VCaP (cell line): ENCODE data around the gene MACF1.
"Not testable (repeated sequence)": the region's sequence is repeated elsewhere in the genome, so short reads cannot be mapped to it uniquely, and the experiment has no call there.

Source experiments
- H3K27ac ChIP-seq: fragments of 450-650 bp; 2 replicates; pipeline ENCODE4 v1.5.1; 2017
- TF ChIP-seq, protein P1 (sequence below): fragments of 450-650 bp; conservative IDR thresholded peaks from 2 replicates; pipeline ENCODE4 v1.5.1; 2017; ENCODE audit warnings: mild to moderate bottlenecking, moderate library complexity

MACF1 gene

GRCh38 chr1:39469150-39469549 lies 264.7 kb downstream of the MACF1 start:
- TF ChIP-seq, protein P1, sequence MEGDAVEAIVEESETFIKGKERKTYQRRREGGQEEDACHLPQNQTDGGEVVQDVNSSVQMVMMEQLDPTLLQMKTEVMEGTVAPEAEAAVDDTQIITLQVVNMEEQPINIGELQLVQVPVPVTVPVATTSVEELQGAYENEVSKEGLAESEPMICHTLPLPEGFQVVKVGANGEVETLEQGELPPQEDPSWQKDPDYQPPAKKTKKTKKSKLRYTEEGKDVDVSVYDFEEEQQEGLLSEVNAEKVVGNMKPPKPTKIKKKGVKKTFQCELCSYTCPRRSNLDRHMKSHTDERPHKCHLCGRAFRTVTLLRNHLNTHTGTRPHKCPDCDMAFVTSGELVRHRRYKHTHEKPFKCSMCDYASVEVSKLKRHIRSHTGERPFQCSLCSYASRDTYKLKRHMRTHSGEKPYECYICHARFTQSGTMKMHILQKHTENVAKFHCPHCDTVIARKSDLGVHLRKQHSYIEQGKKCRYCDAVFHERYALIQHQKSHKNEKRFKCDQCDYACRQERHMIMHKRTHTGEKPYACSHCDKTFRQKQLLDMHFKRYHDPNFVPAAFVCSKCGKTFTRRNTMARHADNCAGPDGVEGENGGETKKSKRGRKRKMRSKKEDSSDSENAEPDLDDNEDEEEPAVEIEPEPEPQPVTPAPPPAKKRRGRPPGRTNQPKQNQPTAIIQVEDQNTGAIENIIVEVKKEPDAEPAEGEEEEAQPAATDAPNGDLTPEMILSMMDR = no peak; the same call in 1 of the 2 replicates
- H3K27ac ChIP-seq = no peak overlapping the region

DNA sequence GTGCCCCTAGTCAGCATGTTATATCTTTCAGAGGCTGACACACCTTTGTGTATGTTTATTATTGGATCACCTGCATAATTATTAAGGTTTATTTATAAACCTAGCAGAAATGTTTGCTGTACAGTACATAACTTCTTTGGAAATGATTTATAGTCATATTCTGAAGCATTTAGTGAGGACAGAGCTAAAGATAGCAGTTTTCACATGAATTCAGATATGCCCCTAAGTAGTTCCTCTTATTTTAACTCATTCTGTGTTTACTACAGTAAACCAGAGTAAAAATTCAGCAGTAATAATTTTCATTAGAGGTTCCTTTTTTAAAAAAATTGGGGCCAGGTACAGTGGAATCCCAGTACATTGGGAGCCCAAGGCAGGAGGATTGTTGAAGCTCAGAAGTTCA lies 265.5 kb downstream of the MACF1 start:
- TF ChIP-seq, protein P1 = no peak
- no peak overlapping the region for H3K27ac ChIP-seq

- TF ChIP-seq, protein P1 = no peak
- no peak overlapping the region for H3K27ac ChIP-seq
These were observed 268.3 kb downstream of the MACF1 start for GRCh38 chr1:39472826-39473225.

DNA sequence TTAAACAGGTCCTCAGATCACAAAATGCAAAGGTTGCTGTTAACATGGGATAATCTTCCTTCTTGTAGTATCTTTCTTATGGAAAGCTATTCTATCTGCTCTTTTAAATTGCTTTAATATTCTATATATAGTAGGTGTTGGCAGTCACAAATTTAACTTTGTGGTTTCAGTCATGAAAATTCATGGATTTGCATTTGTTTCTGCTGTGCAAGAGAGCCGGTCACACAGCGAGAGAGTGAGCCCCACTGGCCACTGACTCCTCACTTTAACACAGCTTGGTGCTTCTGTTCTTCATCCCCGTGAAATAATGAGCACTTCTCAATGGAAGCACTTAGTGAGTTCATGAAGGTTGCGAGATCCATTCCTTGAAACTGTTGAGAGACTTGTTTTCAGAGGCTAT lies 268.8 kb downstream of the MACF1 start:
- no peak overlapping the region for H3K27ac ChIP-seq
- TF ChIP-seq, protein P1 = no peak

GRCh38 chr1:39474810-39475209 lies 270.3 kb downstream of the MACF1 start:
- H3K27ac ChIP-seq = no peak overlapping the region
- TF ChIP-seq, protein P1 = no peak

DNA sequence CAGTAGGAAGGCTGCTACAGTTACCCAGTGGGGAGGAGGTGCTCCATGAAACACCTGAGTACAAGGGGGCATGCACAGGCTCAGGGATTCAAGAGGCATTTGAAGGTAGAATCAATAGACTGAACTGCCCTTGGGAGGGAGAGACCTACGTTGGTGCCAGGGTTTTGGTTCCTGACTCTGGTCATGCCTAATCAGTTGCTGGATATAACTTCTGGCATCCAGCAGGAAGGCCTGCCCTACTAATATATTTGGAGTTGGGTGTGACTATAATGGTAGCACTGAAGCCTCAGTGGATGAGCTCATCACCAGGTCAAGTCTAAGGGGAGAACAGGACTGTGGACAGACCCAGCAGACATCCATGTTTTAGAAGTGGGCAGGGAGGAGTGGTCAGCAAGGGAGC lies 271.1 kb downstream of the MACF1 start:
- not testable (repeated sequence) for H3K27ac ChIP-seq

- H3K27ac ChIP-seq = no peak overlapping the region
- TF ChIP-seq, protein P1 = no peak
These were observed 273.8 kb downstream of the MACF1 start for GRCh38 chr1:39478126-39478915.

- H3K27ac ChIP-seq = no peak overlapping the region
- TF ChIP-seq, protein P1 = no peak
These were observed 276.8 kb downstream of the MACF1 start for GRCh38 chr1:39481289-39481688.
